ENCODE results near the gene KCTD21. TPM values are rescaled to one million over a fixed set of nuclear protein-coding genes. Genes with fewer than 3 reads are reported as not detected.

The KCTD21 gene
- total and polyA plus RNA-seq, 2 donors (not counting 1 experiment from before 2014, with no cell fraction given) = 4.3 to 8.0 TPM

GRCh38 chr11:78140392-78141077, 47.9 kb downstream of the KCTD21 start:
- H3K4me2 ChIP-seq (replicated peaks; ENCODE audit: low read depth, low read length, poor library complexity, severe bottlenecking) = peak overlapping the region; percentile 90
- 77% methylated on average over 16 of the region's 17 CpGs for WGBS (ENCODE audit: insufficient coverage)
- peaks cover 25 to 36% of the 10 kb centered on the region in 2 donors for H3K4me1 ChIP-seq (ENCODE audit: control insufficient read depth in 2 of 2, insufficient read depth in 2 of 2, low read length in 2 of 2)
- H3K9ac ChIP-seq (ENCODE audit: low read length) = no peak overlapping the region
- no peaks in the 10 kb centered on the region for H3K9me3 ChIP-seq (ENCODE audit: control extremely low read depth in 1 of 3, control insufficient read depth in 2 of 3, insufficient read depth in 1 of 3, low read length in 2 of 3)
- H3K79me2 ChIP-seq (ENCODE audit: control insufficient read depth, insufficient read depth, low read length) = peaks cover 11% of the 10 kb centered on the region
- no peak for TF ChIP-seq CTCF (IDR thresholded peaks at IDR 0.05)
- TF ChIP-seq EZH2 (IDR thresholded peaks at IDR 0.05; ENCODE audit: borderline replicate concordance, insufficient read depth, low read depth, low read length, poor library complexity, severe bottlenecking) = no peak
- H3K27me3 ChIP-seq (replicated peaks in 1 of 4; ENCODE audit: control extremely low read depth in 1 of 4, control insufficient read depth in 3 of 4, insufficient read depth in 4 of 4, low read length in 3 of 4) = no peaks in the 10 kb centered on the region
- H4K20me1 ChIP-seq (ENCODE audit: control insufficient read depth, insufficient read depth, low read length, poor library complexity, severe bottlenecking) = no peaks in the 10 kb centered on the region
- H2AFZ ChIP-seq (ENCODE audit: insufficient read depth, low read depth, low read length, poor library complexity, severe bottlenecking) = no peak overlapping the region
- POLR2A ChIA-PET = interaction anchor here (0.7 to 1.4 kb wide), 2 partner anchors 48 to 144 kb away, joined by 3 to 11 read pairs; partner anchors contain the start of genes KCTD21 and USP35
- DNase-seq = no peak
- Mint-ChIP-seq H3K4me1 (peaks cover 43% of the 10 kb centered on the region), H3K4me3 (peak overlapping the region; percentile 99), H3K9me3 (ENCODE audit: insufficient read depth) (no peaks in the 10 kb centered on the region), H3K27ac (peak overlapping the region; percentile 32), H3K27me3 (no peaks in the 10 kb centered on the region)
- intact Hi-C loops (cut with micrococcal nuclease) = no loop called here
- H3K27ac ChIP-seq (ENCODE audit: low read length in 2 of 2) = no peak overlapping the region
- ATAC-seq (ENCODE audit: low read depth) = no peak
- no peak overlapping the region for H3K4me3 ChIP-seq (ENCODE audit: control extremely low read depth in 1 of 5, extremely low read depth in 1 of 5, insufficient read depth in 1 of 5, low read depth in 2 of 5, low read length in 4 of 5)
- H3K36me3 ChIP-seq (replicated peaks in 1 of 2; ENCODE audit: control extremely low read depth in 1 of 2, control insufficient read depth in 1 of 2, extremely low read depth in 1 of 2, insufficient read depth in 2 of 2, low read length in 1 of 2) = no peaks in the 10 kb centered on the region
- CTCF ChIA-PET = interaction anchor here (1.2 to 2.4 kb wide), 4 partner anchors 48 to 434 kb away, joined by 3 to 9 read pairs (median 6); partner anchors contain the start of genes KCTD21, NARS2 and USP35
